ENCODE measurements around the gene TMEM217.

The TMEM217 gene

GRCh38 chr6:37209461-37210205 lies 48.3 kb downstream of the TMEM217 start:
- H2AFZ ChIP-seq (ENCODE audit: low read depth, low read length, severe bottlenecking): no peak overlapping the region
- H3K9me2 ChIP-seq (replicated peaks; ENCODE audit: insufficient read depth, low read length): no peaks in the 10 kb centered on the region
- H4K20me1 ChIP-seq (ENCODE audit: low read depth, low read length): no peaks in the 10 kb centered on the region
- H3K79me2 ChIP-seq (ENCODE audit: insufficient read depth, low read length): no peaks in the 10 kb centered on the region
- no peak overlapping the region for H3K4me3 ChIP-seq (ENCODE audit: insufficient read depth, low read length, poor library complexity, severe bottlenecking)
- no peak overlapping the region for H3K27ac ChIP-seq (ENCODE audit: low read depth, low read length)
- no peak overlapping the region for H3K4me2 ChIP-seq (ENCODE audit: low read depth, low read length, poor library complexity, severe bottlenecking)
- H3K36me3 ChIP-seq (ENCODE audit: low read length): no peaks in the 10 kb centered on the region
- H3K9ac ChIP-seq (ENCODE audit: low read length): no peak overlapping the region
- no peaks in the 10 kb centered on the region for H3F3A ChIP-seq (ENCODE audit: insufficient read depth)
- H3K9me3 ChIP-seq (ENCODE audit: insufficient read depth, low read length): no peaks in the 10 kb centered on the region
- no peak for TF ChIP-seq CTCF (IDR thresholded peaks at IDR 0.05; ENCODE audit: insufficient read depth, low read length, poor library complexity, severe bottlenecking)
- TF ChIP-seq EZH2phosphoT487 (conservative IDR thresholded peaks at IDR 0.05; ENCODE audit: low read length): no peak
- no peaks in the 10 kb centered on the region for H3K27me3 ChIP-seq (ENCODE audit: low read length)

- Histone ChIP-seq H3K79me2 (ENCODE audit: insufficient read depth, low read length) (no peaks in the 10 kb centered on the region), H3K4me2 (ENCODE audit: low read depth, low read length, poor library complexity, severe bottlenecking) (no peak overlapping the region), H3K36me3 (ENCODE audit: low read length) (no peaks in the 10 kb centered on the region), H3K27ac (ENCODE audit: low read depth, low read length) (no peak overlapping the region), H3K27me3 (ENCODE audit: low read length) (no peaks in the 10 kb centered on the region), H3K9me3 (ENCODE audit: insufficient read depth, low read length) (no peaks in the 10 kb centered on the region), H3F3A (ENCODE audit: insufficient read depth) (no peaks in the 10 kb centered on the region), H2AFZ (ENCODE audit: low read depth, low read length, severe bottlenecking) (no peak overlapping the region), H4K20me1 (ENCODE audit: low read depth, low read length) (no peaks in the 10 kb centered on the region), H3K9me2 (replicated peaks; ENCODE audit: insufficient read depth, low read length) (no peaks in the 10 kb centered on the region), H3K4me3 (ENCODE audit: insufficient read depth, low read length, poor library complexity, severe bottlenecking) (no peak overlapping the region), H3K9ac (ENCODE audit: low read length) (no peak overlapping the region)
- TF ChIP-seq EZH2phosphoT487 (conservative IDR thresholded peaks at IDR 0.05; ENCODE audit: low read length): no peak
- no peak for TF ChIP-seq CTCF (IDR thresholded peaks at IDR 0.05; ENCODE audit: insufficient read depth, low read length, poor library complexity, severe bottlenecking)
Measured at GRCh38 chr6:37208793-37209192, 49.2 kb downstream of the TMEM217 start.

GRCh38 chr6:37207903-37208456 lies 50.0 kb downstream of the TMEM217 start:
- no peak overlapping the region for H3K9ac ChIP-seq (ENCODE audit: low read length)

More at GRCh38 chr6:37207903-37208456, 50.0 kb downstream of the TMEM217 start:
- Histone ChIP-seq H3K27me3 (ENCODE audit: low read length) (no peaks in the 10 kb centered on the region), H2AFZ (ENCODE audit: low read depth, low read length, severe bottlenecking) (no peak overlapping the region), H3K4me3 (ENCODE audit: insufficient read depth, low read length, poor library complexity, severe bottlenecking) (no peak overlapping the region), H3K79me2 (ENCODE audit: insufficient read depth, low read length) (no peaks in the 10 kb centered on the region), H3K4me2 (ENCODE audit: low read depth, low read length, poor library complexity, severe bottlenecking) (no peak overlapping the region), H3K9me3 (ENCODE audit: insufficient read depth, low read length) (no peaks in the 10 kb centered on the region), H4K20me1 (ENCODE audit: low read depth, low read length) (no peaks in the 10 kb centered on the region), H3K36me3 (ENCODE audit: low read length) (no peaks in the 10 kb centered on the region), H3K27ac (ENCODE audit: low read depth, low read length) (no peak overlapping the region), H3F3A (ENCODE audit: insufficient read depth) (no peaks in the 10 kb centered on the region), H3K9me2 (replicated peaks; ENCODE audit: insufficient read depth, low read length) (no peaks in the 10 kb centered on the region)
- no peak for TF ChIP-seq EZH2phosphoT487 (conservative IDR thresholded peaks at IDR 0.05; ENCODE audit: low read length)
- peak; percentile 97 for TF ChIP-seq CTCF (IDR thresholded peaks at IDR 0.05; ENCODE audit: insufficient read depth, low read length, poor library complexity, severe bottlenecking)

All from SU-DHL-6 (cell line).